BE2C (cell line): ENCODE results near the gene ZSCAN30.

Experiments used
- DNase-seq: peaks from one replicate; pipeline ENCODE4 v3.0.0-alpha.2; 2020
- H3K27me3 ChIP-seq: fragments of 250-450 bp; sonication (Bioruptor Pico); 2 replicates; pipeline ENCODE4 v1.5.1; 2020; ENCODE audit warnings: mild to moderate bottlenecking
- H3K36me3 ChIP-seq: fragments of 250-450 bp; sonication (Bioruptor Pico); 2 replicates; pipeline ENCODE4 v1.5.1; 2020; ENCODE audit warnings: mild to moderate bottlenecking
- H3K4me1 ChIP-seq: fragments of 250-450 bp; sonication (Bioruptor Pico); 2 replicates; pipeline ENCODE4 v1.5.1; 2020
- H3K4me3 ChIP-seq: 2 replicates; pipeline ENCODE4 v1.5.1; 2011; ENCODE audit warnings: low read depth, low read length
- H3K9me3 ChIP-seq: fragments of 250-450 bp; sonication (Bioruptor Pico); 2 replicates; pipeline ENCODE4 v1.5.1; 2020
- TF ChIP-seq, protein P1 (sequence below): IDR thresholded peaks from 2 replicates; pipeline ENCODE4 v1.5.1; 2012; ENCODE audit warnings: mild to moderate bottlenecking, low read depth, low read length

ZSCAN30 gene

DNA sequence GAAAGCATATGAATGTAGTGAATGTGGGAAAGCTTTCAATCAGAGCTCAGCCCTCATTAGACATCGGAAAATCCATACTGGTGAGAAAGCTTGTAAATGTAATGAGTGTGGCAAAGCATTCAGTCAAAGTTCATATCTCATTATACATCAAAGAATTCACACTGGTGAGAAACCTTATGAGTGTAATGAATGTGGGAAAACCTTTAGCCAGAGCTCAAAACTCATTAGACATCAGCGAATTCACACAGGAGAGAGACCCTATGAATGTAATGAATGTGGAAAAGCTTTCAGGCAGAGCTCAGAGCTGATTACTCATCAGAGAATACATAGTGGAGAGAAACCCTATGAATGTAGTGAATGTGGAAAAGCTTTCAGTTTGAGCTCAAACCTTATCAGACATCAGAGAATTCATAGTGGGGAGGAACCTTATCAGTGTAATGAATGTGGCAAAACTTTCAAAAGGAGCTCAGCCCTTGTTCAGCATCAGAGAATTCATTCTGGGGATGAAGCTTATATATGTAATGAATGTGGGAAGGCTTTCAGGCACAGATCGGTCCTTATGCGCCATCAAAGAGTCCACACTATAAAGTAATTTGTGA is 44.2 kb downstream of the ZSCAN30 start:
- H3K4me1 ChIP-seq: no peaks in the 10 kb centered on the region
- no peak for DNase-seq
- no peaks in the 10 kb centered on the region for H3K9me3 ChIP-seq
- H3K4me3 ChIP-seq: no peak overlapping the region
- TF ChIP-seq, protein P1, sequence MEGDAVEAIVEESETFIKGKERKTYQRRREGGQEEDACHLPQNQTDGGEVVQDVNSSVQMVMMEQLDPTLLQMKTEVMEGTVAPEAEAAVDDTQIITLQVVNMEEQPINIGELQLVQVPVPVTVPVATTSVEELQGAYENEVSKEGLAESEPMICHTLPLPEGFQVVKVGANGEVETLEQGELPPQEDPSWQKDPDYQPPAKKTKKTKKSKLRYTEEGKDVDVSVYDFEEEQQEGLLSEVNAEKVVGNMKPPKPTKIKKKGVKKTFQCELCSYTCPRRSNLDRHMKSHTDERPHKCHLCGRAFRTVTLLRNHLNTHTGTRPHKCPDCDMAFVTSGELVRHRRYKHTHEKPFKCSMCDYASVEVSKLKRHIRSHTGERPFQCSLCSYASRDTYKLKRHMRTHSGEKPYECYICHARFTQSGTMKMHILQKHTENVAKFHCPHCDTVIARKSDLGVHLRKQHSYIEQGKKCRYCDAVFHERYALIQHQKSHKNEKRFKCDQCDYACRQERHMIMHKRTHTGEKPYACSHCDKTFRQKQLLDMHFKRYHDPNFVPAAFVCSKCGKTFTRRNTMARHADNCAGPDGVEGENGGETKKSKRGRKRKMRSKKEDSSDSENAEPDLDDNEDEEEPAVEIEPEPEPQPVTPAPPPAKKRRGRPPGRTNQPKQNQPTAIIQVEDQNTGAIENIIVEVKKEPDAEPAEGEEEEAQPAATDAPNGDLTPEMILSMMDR: no peak
- peaks cover 42% of the 10 kb centered on the region for H3K36me3 ChIP-seq
- no peaks in the 10 kb centered on the region for H3K27me3 ChIP-seq

DNA sequence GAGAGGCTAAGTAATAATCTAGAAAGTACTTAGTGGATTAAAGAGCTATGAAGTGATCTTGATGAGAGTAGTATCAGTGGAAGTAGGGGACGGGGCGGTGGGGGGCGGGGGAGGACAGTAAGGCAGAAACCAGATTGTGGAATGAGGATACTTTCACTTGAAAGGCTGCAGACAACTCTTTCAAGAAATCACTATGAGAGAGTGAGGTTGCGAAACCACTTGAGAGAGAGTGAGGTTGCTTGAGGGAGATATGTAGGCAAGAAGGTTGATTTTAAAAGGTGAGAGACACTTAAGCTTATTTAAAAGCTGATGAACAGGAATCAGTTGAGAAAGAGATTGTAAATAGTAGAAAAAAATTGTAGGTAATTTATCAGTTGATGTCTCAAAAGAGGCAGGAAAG is 45.4 kb downstream of the ZSCAN30 start:
- Histone ChIP-seq H3K4me3 (no peak overlapping the region), H3K9me3 (no peaks in the 10 kb centered on the region), H3K27me3 (no peaks in the 10 kb centered on the region), H3K36me3 (peaks cover 42% of the 10 kb centered on the region), H3K4me1 (no peaks in the 10 kb centered on the region)
- TF ChIP-seq, protein P1: no peak
- no peak for DNase-seq

DNA sequence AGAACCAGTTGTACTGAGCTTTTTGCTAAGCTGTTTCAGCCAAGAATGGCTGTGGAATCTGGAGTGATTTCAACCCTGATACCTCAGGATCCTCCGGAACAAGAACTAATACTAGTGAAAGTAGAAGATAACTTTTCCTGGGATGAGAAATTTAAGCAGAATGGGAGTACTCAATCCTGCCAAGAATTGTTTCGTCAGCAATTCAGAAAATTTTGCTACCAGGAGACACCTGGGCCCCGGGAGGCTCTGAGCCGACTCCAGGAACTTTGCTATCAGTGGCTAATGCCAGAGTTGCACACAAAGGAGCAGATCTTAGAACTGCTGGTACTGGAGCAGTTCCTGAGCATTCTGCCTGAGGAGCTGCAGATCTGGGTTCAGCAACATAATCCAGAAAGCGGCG is 47.6 kb downstream of the ZSCAN30 start:
- no peak for DNase-seq
- no peaks in the 10 kb centered on the region for H3K9me3 ChIP-seq
- TF ChIP-seq, protein P1: no peak
- H3K27me3 ChIP-seq: no peaks in the 10 kb centered on the region
- H3K4me3 ChIP-seq: no peak overlapping the region
- peaks cover 34% of the 10 kb centered on the region for H3K36me3 ChIP-seq
- H3K4me1 ChIP-seq: no peaks in the 10 kb centered on the region

DNA sequence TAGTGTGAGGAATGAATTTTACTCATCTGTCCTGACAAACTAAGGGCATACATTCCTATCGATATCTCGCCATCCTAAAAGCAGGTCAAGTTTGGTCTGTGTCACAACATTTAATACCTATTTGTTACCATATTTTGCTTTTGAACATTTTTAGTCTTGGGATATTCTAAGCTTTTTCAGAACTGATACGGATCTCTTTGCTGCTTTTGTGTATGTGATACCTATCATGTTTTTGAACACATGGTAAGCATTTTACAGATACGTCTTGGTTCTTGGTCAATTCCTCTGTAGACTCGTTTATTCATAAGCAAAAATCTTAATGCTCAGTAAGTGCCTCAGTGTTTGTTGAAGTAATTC is 48.6 kb downstream of the ZSCAN30 start:
- DNase-seq: no peak

DNA sequence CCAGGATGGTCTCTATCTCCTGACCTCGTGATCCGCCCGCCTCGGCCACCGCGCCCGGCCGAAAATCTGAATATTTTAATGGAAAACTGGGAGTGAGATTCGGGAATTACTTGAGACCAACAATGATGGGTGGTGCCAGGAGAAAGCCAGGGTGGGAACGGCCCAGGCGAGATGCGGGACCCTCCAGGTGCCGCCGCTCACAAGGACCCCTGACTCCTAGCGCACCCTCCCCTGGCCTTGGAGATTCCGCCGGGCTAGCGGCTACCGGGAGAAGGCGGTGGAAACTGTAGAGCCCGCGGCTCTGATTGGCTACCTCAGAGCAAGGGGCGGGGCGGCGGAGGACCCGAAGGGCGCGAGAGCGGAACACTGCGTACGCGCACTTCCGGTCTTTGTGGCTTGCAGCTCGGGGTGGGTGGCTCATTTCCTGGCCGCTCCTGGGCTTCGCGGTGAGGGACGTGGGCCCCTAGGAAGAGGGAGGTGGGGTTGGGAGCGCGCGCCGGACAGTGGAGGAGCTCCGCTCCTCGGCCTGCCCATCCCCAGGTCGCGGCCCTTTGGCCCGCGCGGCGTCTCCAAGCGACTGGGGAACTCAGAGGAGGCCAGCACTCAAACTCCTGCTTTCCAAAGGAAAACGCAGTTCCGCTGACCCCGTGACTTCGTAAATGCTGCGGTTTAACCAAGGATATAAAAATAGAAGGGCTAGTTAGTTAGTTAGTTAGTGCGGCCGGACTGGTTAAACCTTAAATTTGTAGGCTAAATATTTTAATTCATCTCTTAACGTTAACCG is 49.2 kb downstream of the ZSCAN30 start, which contains the start of gene ZNF397:
TSS of gene ZNF397 (plus strand) at position 371 of the 784 bp plus-strand sequence. CDS start 1,437 bp downstream, outside the sequence.
- H3K4me1 ChIP-seq: no peaks in the 10 kb centered on the region
- peak; percentile 93 for DNase-seq
- peaks cover 30% of the 10 kb centered on the region for H3K36me3 ChIP-seq
- H3K9me3 ChIP-seq: no peaks in the 10 kb centered on the region
- no peaks in the 10 kb centered on the region for H3K27me3 ChIP-seq
- TF ChIP-seq, protein P1: no peak
- H3K4me3 ChIP-seq: peak within 1 kb of the TSS; percentile 80

More for the DNA sequence above, 48.6 kb downstream of the ZSCAN30 start:
- peak overlapping the region; percentile 80 for H3K4me3 ChIP-seq
- no peaks in the 10 kb centered on the region for H3K27me3 ChIP-seq
- H3K36me3 ChIP-seq: peaks cover 34% of the 10 kb centered on the region
- no peaks in the 10 kb centered on the region for H3K9me3 ChIP-seq
- TF ChIP-seq, protein P1: no peak
- H3K4me1 ChIP-seq: no peaks in the 10 kb centered on the region

DNA sequence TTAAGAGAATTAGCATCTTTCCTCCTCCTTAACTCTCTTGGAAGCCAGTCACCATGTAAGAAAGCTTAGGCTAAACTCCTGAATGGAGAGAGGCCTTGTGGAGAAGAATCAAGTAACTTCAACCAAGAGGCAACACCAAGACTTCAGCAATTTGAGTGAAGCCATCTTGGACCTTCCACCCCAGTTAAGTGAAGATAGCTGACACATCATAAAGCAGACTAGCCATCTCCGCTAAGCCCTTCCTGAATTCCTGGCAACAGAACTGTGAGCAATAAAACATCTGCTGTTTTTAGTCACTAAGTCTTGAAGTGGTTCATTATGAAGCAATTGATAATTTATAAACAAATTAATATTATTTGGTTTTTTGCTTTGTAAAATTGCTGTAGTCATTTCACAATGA is 50.7 kb downstream of the ZSCAN30 start:
- Histone ChIP-seq H3K27me3 (no peaks in the 10 kb centered on the region), H3K4me1 (no peaks in the 10 kb centered on the region), H3K9me3 (no peaks in the 10 kb centered on the region), H3K36me3 (peaks cover 19% of the 10 kb centered on the region), H3K4me3 (no peak overlapping the region)
- TF ChIP-seq, protein P1: no peak
- DNase-seq: no peak
